NCI-H2029 (cell line): ENCODE results near the gene JARID2.

Experiments used
- DNase-seq: peaks from one replicate; lab custom pipeline; 2025; lab: John Stamatoyannopoulos, UW

JARID2 gene

DNA sequence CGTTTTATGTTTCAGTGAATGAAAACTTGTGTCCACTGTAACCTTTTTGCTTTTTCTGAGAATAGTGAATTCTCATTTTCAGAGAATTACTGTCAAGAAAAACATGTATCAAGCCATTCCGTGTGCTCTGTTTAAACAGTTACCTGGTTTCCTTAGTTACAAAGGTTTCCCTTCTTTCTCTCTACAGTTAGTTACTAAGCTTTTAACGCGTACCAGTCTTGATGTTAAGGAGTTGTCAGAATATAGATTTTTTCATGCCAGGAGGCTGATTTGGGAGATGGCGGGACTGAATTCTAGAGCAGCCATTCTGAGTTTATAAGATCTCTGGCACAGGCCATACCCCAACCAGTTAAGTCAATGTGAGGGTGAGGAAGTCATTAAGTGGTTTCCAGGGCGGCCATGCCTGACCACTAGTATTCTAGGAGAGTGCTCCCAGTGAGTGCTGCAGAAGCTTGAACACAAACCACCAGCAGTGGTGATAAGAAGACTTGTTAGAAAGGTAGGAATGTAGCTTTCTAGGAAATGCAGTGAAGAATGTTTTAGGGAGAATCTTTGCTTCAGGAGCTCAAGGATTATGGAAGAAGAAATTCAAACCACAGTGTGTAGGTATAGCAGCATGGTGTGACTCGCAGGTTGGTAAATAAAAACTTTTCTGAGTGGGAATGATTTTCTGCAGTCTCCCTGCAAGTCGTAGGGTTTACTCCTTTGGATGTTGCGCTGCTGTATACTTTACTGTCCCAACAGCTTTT lies 112.9 kb downstream of the JARID2 start:
- DNase-seq, result no peak

DNA sequence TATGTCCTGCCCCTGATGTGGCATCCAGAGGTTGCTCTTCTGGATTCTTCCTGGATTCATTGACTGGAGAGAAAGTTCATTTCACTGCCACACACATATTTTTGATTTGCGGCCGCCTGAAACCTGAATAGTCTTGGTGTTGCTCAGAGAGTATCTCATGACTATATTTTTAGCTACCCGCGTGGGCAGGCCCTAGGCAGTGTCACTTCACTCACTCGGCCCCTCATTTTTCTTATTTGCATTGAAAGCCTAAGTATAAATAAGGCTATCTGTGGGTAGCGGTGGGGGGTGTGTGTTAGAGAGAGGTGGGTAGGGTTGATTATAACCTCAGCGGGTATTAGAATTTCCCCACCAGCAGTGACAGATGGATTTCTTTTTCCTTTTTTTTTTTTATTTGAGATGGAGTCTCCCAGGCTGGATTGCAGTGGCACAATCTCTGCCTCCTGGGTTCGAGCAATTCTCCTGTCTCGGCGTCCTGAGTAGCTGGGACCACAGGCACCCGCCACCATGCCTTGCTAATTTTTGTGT lies 113.5 kb downstream of the JARID2 start:
- no peak for DNase-seq

DNA sequence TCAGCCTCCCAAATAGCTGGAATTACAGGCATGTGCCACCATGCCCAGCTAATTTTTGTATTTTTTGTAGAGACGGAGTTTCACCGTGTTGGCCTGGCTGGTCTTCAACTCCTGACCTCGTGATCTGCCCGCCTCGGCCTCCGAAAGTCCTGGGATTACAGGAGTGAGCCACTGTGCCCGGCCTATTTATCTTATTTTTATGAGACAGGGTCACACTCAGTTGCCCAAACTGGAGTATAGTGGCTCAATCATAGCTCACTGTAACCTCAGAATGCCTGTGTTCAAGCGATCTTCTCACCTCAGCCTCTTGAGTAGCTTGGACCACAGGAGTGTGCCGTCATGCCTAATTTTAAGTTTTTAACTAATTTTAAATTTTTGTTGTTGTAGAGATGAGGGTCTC lies 114.4 kb downstream of the JARID2 start:
- no peak for DNase-seq

DNA sequence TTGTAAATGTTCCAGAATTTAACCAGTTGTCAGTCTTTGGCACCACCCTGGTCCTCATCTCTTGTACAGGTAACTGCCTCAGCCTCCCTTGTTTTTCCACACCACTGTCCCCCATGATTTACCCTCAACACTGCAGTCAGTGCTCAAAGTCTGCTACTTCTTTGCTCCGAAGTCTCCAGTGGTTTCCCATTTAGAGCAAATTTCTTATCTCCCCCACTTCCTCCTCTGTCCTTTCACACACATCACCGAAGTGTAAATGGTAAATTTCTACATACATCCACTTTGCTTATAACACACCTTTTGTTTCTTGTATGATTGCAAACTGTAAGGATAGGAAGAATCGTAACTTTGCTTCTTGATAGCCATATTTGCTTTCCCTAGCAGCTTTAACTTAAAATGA lies 115.3 kb downstream of the JARID2 start:
- DNase-seq, result no peak

DNA sequence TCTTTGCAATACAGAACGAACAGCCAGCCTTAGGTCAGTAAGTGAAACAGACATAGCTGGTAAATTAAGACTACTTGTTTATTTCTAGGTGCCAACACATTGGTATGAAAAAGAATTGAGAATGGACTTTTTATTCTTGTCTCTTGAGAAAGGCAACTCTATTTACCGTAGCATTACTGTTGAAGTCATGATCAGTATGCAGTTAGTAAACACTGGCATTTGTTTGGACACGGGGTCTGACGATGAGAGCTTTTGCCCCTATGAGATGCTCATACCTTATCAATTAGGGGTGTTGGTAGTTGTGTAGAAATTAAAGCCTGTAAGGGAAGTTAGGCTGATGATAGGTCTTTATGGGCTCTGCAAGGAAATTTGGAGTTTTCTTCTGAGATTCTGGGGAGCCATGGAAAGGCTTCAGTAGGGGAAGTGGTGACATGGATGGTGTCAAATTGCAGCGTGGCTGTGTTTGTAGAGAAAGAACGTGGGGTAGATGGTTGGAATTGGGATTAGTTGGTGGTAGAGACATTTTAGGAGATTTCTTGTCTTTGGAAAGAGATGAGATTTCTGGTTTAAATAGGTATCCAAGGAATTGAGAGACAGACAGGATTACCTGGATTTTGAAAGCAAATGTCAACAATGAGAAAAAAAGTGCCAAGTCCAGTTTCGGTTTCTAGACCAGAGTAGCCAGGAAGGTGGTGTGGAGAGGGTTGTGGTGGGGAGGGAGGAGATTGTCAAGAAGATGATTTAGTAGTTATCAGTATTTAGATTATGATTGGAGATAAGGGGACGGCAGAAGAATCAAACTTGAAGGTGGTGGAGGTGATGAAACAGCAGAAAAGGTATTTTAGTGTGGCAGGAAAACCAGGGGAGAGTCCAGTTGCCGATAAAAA lies 116.6 kb downstream of the JARID2 start:
- DNase-seq, result peak; percentile 41

DNA sequence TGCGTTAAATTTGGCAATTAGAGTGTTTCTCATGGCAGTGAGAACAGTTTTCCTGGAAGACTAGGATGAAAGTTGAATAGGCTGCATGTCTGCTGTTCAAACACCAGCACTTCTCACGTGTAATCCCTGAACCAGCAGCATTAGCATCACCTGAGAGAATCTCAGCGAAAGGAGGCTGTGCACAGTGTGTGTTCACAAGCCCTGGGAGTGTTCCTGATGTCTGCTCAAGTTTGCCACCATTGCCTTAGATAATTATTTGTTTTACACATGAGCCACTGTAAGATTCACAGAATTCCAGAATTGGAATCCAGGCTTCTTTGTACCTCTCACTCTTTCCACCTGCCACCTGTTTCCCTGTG lies 117.3 kb downstream of the JARID2 start:
- no peak for DNase-seq

DNA sequence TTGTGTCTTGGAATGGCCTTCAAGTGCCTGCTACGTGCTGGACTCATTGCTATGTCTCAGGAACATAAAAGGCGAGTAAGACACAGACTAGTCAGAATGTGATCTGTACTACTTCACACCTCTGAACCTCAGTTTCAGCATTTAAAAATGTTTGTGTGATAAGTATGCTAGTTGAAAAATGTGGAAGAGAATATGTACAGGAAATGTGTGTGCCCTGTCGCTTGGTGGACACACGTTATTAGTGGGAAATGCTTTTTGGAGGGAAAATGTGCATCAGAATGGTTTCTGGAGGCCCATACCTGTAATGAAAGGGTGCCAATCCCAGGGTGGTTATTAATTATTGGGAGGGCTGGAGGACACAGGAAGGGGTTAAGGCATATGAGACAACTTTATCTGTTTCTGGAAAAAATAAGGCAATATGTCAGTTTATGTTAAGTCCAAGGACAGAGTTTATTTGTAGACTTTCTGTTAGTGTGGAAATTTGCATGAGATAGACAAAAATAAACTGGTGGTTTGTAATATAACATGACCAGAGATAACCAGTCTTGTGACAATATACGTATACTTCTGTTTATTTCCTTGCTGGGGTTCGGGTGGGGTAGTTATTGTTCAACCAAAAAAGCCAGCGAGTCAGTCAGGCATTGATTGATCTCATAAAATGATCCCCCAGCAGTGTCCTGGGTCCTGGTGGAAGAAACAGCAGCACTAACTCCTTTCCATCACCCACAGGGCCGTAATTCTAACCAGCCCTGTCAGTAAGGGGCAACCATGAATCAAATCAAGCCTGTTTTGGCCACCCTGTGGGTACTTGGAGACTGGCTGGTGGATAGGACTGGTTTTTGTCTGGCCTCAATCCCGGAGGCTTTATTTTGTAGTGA lies 117.9 kb downstream of the JARID2 start:
- DNase-seq, result peak; percentile 6

DNA sequence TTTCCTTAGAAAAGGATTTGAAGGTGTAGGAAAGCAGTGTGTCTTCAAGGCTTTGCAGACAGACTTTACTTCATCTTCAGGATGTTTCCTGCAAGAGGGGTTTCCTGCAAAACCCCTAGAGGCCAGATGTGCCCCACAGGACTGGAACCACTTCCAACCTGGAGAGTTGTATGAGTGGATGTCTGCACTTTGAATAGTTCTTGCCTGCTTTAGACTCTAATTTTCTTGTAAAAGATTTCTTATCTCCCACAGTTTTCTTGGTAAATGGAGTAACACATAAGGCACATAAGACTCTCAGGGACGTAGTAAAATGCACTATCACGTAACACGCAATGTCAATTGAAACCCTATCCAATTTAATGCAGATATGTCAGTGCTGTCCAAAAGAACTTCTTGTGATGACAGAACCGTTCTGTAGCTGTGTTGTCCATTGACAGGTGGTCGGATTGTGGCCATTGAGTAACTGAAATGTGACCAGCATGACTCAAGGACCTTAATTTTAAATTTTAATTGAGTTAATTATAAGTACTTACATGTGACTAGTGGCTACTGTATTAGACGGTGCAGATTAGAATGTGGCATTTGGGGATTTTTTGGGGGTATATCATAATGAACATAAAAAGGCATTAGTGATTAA lies 118.7 kb downstream of the JARID2 start:
- DNase-seq, result no peak

DNA sequence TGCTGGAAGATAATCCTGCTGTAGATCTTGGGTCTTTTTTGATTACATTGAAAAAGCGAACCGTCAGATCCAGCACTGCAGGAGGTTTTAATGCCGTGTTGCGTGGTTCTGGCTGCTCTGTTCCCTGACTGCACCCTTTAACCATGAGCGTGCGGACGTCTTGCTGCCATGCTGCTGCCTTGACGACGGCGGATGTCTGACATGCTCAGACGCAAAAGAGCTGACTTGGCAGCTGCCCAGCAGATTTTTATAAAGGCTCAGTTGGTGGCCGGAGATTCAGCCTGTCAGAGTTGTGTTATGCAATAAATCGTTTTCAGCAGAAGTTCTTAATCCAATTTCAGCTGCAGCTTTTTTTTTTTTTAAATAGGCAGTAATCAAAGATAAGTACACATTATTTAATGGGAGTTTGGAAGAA lies 119.4 kb downstream of the JARID2 start:
- DNase-seq, result peak; percentile 89

DNA sequence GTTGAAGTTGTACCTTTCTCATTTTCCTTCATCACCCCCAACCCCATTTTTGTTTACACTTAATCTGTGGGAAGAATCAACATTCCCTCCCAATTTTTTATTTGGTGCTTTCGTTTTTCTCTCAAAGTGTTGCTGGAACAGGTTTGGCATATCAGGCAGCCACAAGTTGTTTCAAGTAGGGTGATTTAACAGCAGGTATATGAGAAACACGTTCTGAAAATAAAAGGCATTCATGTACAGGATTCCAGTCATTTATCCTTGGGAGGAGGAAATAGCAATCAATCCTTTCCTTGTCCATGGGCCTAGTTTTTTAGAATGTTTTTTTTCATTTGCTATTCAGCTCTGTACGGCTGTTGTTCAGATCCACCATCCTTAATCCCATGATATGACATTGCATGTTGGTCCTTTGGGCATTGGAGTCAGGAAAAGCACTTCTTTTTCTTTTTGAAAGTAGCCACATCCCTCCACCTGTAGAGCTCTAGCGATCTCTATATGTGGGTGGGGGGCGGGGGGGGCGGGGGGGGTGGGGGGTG lies 120.2 kb downstream of the JARID2 start:
- DNase-seq, result peak; percentile 8

DNA sequence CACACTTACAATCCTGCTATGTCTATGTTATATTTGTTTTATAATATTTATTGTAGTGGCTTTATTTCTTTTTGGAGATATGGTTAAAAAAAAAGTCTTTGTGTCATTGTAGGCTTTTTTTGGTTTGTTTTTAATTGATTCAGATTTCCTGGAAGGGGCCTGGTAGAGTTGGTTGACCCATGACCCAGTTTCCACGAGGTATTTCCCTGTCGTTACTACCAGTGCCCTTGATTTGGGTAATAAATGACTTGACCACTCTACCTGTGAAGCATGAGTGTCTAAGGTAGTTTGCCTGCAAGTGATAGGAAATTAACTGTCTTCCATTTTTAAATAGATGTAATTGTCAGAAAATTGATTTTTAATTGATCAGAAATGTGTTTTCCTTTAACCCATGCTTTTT lies 121.0 kb downstream of the JARID2 start:
- no peak for DNase-seq

DNA sequence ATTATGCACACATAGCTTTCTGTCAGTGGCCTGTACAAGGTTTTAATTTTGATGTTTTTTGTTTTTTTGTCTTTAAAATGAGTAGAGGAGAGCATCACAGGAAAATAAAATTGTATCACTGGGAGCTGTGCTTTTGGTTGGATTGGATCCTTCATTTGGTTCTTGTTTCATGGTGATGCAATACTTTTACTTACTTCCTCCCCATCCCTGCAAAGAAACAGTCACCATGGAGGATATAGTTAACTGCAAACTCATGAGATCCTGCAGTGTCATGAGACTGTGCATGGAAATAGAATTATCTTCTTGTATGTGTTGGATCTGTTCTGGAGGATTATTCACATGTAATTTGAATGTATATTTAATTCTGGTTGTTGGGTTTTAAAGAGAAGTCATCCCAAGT lies 122.3 kb downstream of the JARID2 start:
- no peak for DNase-seq

DNA sequence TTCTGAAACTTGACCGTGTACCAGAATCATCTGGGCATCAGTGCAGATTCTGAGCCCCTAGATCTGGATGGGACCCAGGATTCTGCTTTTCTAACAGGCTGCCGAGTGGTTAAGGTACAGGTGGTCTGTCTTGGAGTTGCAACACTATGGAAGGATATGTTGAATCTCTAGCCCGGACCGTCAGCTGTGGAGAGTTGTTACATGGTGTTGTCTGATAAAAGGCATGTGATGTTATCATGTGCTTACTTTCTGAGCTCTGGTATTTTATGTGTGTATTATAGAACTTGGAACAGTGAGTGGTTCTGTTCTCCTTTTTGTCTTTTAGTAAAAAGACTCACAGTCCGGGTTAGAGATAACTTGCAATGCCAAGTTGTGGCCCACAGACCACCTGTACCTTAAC lies 123.0 kb downstream of the JARID2 start:
- no peak for DNase-seq

DNA sequence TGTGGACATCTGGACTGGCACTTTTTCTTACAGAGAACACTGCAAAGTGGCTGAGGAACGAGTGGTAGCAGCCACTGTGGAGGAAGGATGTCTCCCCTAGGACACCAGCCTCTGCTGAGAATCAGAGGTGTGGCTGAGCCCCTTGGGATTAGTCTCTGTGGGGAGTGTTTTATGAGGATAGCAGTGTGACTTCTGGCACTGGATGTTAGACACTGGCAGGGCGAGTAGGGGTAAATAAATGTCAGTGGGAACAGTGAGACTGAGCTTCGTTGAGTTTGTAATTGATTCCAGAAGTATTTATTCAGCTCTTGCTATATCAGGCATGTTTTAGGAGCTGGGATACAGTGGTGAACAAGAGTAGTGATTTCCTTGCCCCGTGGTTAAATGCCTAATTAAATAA lies 124.0 kb downstream of the JARID2 start:
- DNase-seq, result no peak

DNA sequence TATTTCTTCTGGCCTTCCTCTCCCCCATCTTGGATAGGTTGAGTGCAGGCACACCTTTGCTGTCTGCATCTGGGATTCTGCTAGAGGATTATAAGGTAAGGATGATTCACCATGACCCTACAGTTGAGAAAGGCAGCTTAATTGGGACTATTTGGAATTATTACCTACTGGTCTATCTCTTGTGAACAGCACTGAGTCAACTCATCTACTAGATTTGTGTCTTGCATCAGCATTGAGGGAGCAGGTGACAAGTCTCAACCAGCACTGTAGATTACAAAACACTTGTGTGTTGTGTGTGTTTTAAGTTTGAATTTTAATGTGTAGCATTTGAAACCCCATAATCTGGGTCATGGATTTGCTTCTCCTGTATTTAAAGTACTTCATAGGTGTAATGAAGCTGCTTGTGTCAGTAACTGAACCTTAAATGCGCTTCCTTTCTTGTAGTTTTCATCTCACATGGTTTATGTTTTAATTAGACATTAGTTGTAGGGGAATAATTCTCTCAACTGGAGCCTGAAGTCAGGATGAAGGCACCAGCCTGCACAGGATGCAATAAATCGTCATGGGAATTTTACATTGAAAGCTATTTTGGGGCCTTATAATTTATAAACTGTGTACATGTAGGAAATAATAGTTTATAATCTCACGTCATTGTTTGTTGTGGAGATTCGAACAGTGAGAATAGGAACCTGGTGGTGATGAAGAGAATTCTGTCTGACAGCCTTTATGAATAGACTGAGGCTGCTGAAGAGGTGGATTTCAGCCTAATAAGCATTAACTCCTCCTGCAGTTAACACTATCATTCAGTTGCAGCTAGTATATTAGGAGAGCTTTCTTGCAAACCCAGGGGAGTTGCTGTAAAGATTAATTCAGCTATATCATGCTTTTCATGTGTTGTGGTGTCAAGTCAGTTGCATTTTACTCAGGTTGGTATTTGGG lies 125.1 kb downstream of the JARID2 start:
- DNase-seq, result no peak

DNA sequence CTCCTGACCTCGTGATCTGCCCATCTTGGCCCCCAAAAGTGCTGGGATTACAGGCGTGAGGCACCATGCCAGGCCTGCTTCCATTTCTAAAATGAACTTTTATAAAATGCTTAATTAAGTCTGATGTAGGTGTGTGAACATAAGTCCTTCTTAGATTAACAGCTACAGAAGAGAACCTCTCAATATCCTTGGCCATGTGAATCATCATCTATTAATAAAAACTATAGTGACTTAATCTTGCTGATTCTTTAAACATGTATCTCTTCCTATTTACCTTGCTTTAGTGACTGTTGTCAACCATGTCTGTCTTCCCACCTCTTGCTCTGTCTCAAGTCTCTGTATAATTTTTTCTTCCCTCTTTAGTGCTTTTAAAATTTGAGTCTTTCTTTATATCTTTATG lies 127.1 kb downstream of the JARID2 start:
- DNase-seq, result no peak

DNA sequence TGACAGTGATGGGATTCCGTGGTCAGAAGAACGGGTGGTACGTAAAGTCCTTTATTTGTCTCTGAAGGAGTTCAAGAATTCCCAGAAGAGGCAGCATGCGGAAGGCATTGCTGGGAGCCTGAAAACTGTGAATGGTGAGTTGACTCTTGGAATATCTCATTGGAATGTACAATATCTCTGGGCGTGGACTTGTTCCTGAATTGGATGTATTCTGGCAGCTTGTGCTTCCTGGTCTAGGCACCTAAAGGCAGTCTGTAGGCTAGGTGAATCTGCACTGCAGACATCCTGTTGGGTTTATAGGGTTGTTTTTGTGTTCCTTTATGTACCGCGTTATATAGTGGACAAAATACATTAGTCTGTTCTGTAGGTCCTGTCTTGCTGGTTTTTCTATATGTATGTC lies 128.2 kb downstream of the JARID2 start:
- no peak for DNase-seq

DNA sequence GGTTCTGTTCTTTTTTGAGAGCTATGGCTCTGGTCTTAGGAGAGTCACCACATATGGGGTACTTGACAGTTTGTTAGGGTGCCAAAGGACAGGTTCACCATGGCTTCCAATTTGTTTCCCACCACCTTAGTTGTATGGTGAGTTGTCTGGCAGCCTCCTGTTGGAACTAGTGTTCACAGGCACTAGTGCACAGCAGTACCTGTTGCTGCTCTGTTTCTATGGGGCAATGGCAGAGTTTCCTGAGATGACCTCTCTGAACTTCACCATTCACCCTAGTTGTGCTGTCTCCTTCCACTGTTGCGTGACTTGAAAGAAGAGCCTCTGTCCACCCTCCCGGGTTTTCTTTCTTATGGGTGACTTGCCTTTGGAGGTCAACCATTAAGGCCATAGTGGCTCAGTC lies 129.1 kb downstream of the JARID2 start:
- no peak for DNase-seq

DNA sequence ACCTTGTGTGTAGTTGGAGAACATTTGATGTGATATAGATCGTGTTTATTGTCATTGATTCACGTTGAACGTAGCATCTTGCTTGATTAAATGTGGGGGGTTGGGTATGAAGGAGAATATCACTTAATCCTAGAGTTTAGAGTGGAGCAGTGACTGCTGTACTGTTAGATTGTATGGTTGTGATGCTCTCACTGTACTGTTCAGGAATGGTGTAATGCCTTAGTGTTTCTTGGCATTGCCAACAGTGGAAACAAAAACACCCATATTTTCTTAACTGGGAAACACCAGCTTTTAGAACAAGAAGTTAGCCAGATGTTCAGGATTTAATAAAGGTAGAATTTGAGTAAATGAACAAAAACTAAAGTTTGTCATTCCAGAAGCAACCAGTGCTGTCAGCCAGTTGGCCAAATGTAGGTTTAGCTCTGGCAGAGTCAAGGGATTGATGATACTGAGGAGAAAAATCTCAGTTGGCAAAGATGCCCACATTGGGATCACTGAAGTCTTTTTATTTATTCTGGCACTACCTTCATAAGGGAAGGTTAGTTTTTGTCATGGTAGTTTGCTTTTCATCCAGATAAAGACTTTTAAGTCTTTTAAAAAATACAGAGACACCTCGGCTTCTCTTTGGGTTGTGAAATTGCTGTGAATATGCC lies 129.9 kb downstream of the JARID2 start:
- DNase-seq, result no peak
